Keratinocyte (primary cell): ENCODE results near the gene B4GALNT4.

ENCODE experiments used
- EZH2 ChIP-seq: IDR thresholded peaks from one replicate; pipeline ENCODE4 v1.6.1; 2012; ENCODE audit warnings: inconsistent platforms, mild to moderate bottlenecking, low read length, moderate library complexity
- TF ChIP-seq, protein P1 (sequence below), 3 experiments: IDR thresholded peaks in 1 of 3; conservative IDR thresholded peaks in 1 of 3; optimal IDR thresholded peaks in 1 of 3; 2 replicates in 2 of 3; 3 replicates in 1 of 3; pipeline versions ENCODE3 to v1.5.1; 2011; ENCODE audit warnings: low read length in 3 of 3, mild to moderate bottlenecking in 3 of 3, moderate library complexity in 2 of 3, control low read depth in 1 of 3, inconsistent platforms in 1 of 3; ENCODE audit not compliant: insufficient read depth in 2 of 3; ENCODE audit errors: extremely low read depth in 1 of 3

- TF ChIP-seq EZH2 = no peak
- TF ChIP-seq, protein P1, sequence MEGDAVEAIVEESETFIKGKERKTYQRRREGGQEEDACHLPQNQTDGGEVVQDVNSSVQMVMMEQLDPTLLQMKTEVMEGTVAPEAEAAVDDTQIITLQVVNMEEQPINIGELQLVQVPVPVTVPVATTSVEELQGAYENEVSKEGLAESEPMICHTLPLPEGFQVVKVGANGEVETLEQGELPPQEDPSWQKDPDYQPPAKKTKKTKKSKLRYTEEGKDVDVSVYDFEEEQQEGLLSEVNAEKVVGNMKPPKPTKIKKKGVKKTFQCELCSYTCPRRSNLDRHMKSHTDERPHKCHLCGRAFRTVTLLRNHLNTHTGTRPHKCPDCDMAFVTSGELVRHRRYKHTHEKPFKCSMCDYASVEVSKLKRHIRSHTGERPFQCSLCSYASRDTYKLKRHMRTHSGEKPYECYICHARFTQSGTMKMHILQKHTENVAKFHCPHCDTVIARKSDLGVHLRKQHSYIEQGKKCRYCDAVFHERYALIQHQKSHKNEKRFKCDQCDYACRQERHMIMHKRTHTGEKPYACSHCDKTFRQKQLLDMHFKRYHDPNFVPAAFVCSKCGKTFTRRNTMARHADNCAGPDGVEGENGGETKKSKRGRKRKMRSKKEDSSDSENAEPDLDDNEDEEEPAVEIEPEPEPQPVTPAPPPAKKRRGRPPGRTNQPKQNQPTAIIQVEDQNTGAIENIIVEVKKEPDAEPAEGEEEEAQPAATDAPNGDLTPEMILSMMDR (optimal IDR thresholded peaks at IDR 0.05 in 1 of 3, IDR thresholded peaks at IDR 0.05 in 1 of 3, conservative IDR thresholded peaks at IDR 0.05 in 1 of 3; ENCODE audit: extremely low read depth in 1 of 3, insufficient read depth in 2 of 3, low read length in 3 of 3) = peak; percentile 82 to 95 (median 88)
These were observed 5.1 kb upstream of the B4GALNT4 start for GRCh38 chr11:363948-364761.
